Measurements from ENCODE around the gene CRYBG1. TPM values are rescaled to one million over a fixed set of nuclear protein-coding genes. Genes with fewer than 3 reads are reported as not detected.

CRYBG1 gene
- total and polyA plus RNA-seq, 2 donors (not counting 3 experiments of a cell fraction or from before 2014, with no cell fraction given), result 4.1 to 30.1 TPM

DNA sequence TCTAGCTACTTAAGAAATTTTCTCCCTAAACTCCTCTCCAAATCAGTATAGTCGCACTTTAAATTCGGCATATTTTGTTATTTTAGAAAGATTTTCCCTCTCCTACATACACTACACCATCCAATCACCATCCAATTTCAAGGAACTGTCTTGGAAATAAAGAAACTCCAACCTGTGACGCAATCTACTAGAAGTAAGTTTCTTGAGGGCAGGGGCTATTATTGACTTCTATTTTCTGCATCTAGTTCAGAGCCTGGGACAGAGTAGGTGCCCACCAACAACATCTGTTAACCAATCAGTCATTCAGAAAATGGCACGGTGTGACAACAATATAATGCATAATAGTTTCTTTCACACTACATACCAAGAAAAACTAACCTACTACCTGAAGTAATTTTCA, 38.6 kb upstream of the CRYBG1 start:
- no peak overlapping the region for H3K9ac ChIP-seq (replicated peaks; ENCODE audit: extremely low read depth, insufficient read depth, low read length)
- no peak overlapping the region for H3K4me3 ChIP-seq (replicated peaks in 1 of 3; ENCODE audit: insufficient read depth in 1 of 3, low read depth in 1 of 3, low read length in 3 of 3)
- BruUV-seq (replicated peaks), result no TSS peak
- CTCF ChIA-PET, result no interaction called here
- intact Hi-C loops (cut with micrococcal nuclease), result no loop called here
- no peaks in the 10 kb centered on the region for H3K9me3 ChIP-seq (replicated peaks; ENCODE audit: control insufficient read depth, insufficient read depth, low read length)
- POLR2A ChIA-PET, result no interaction called here
- no peak overlapping the region for H2AFZ ChIP-seq (ENCODE audit: low read depth, low read length)
- H3K4me2 ChIP-seq (ENCODE audit: insufficient read depth, low read length), result no peak overlapping the region
- DNase-seq (ENCODE audit: low read depth, low spot score) (no peak), FAIRE-seq (no peak)
- H3K36me3 ChIP-seq (ENCODE audit: control insufficient read depth in 2 of 2, extremely low read depth in 1 of 2, insufficient read depth in 2 of 2, low read length in 2 of 2), result no peaks in the 10 kb centered on the region
- TF ChIP-seq GATA2 (IDR thresholded peaks at IDR 0.05; ENCODE audit: insufficient read depth, insufficient read length, low read depth, low read length), result no peak
- H4K20me1 ChIP-seq (replicated peaks; ENCODE audit: control insufficient read depth, extremely low read depth, insufficient read depth, low read length), result no peaks in the 10 kb centered on the region
- dilution Hi-C loops (cut with MboI; ENCODE audit: extremely low pct_ligation_motif_present, low sequenced_read_pairs), result no loop called here
- H3K79me2 ChIP-seq (ENCODE audit: control insufficient read depth, insufficient read depth, low read length), result peaks cover 81% of the 10 kb centered on the region
- H3K27me3 ChIP-seq (ENCODE audit: control insufficient read depth in 2 of 2, insufficient read depth in 2 of 2, low read length in 2 of 2), result no peaks in the 10 kb centered on the region
- H3K27ac ChIP-seq (ENCODE audit: insufficient read depth, low read depth, low read length), result no peak overlapping the region
- no peaks in the 10 kb centered on the region for H3K9me1 ChIP-seq (replicated peaks; ENCODE audit: control insufficient read depth, extremely low read depth, insufficient read depth, low read length)
- H3K4me1 ChIP-seq (ENCODE audit: control insufficient read depth, extremely low read depth, insufficient read depth, low read length), result peaks cover 6% of the 10 kb centered on the region

DNA sequence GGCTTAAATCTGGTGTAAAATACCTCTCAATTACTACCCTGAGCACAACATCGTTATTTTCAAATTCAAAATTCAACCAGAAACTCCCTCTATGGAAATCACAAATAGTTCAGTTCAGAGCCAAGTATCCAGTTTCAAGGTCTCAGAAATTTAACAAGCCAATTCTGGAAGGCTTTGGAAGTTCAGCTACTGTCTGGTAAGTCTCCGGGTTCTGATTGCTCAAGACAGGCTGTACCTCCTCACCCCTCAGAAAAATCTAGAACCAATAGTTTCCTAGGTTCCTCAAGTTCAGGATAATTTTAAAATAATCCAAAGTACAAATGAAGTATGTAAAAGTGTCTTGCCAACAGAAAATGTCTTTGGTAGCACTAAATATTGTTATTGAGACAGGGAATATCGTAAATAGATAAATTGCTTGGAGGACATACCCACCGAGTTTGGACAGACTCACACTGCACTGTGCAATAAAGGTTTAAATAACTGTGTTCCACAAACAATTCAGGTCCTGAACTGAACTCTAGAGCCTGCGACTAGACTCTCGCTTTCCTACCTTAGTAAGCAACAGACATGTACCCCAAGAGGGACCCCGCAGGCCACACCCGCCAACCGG, 35.7 kb upstream of the CRYBG1 start:
- DNase-seq (ENCODE audit: low read depth, low spot score) (no peak), FAIRE-seq (peak; percentile 54)
- Histone ChIP-seq H3K79me2 (ENCODE audit: control insufficient read depth, insufficient read depth, low read length) (peaks cover 53% of the 10 kb centered on the region), H3K4me3 (replicated peaks in 1 of 3; ENCODE audit: insufficient read depth in 1 of 3, low read depth in 1 of 3, low read length in 3 of 3) (peak overlapping the region; percentile 81 to 93 (median 84)), H3K27me3 (ENCODE audit: control insufficient read depth in 2 of 2, insufficient read depth in 2 of 2, low read length in 2 of 2) (peaks cover under 1 to 7% of the 10 kb centered on the region in 2 experiments), H3K4me2 (ENCODE audit: insufficient read depth, low read length) (peak overlapping the region; percentile 85), H3K27ac (ENCODE audit: insufficient read depth, low read depth, low read length) (peak overlapping the region; percentile 77), H2AFZ (ENCODE audit: low read depth, low read length) (peak overlapping the region; percentile 92), H3K9me3 (replicated peaks; ENCODE audit: control insufficient read depth, insufficient read depth, low read length) (no peaks in the 10 kb centered on the region), H3K9me1 (replicated peaks; ENCODE audit: control insufficient read depth, extremely low read depth, insufficient read depth, low read length) (no peaks in the 10 kb centered on the region), H3K36me3 (ENCODE audit: control insufficient read depth in 2 of 2, extremely low read depth in 1 of 2, insufficient read depth in 2 of 2, low read length in 2 of 2) (no peaks in the 10 kb centered on the region), H3K4me1 (ENCODE audit: control insufficient read depth, extremely low read depth, insufficient read depth, low read length) (peaks cover 6% of the 10 kb centered on the region), H4K20me1 (replicated peaks; ENCODE audit: control insufficient read depth, extremely low read depth, insufficient read depth, low read length) (no peaks in the 10 kb centered on the region), H3K9ac (replicated peaks; ENCODE audit: extremely low read depth, insufficient read depth, low read length) (peak overlapping the region; percentile 88)
- no peak for TF ChIP-seq MYC (IDR thresholded peaks at IDR 0.05; ENCODE audit: low read depth, low read length)
- TF ChIP-seq, protein P1, sequence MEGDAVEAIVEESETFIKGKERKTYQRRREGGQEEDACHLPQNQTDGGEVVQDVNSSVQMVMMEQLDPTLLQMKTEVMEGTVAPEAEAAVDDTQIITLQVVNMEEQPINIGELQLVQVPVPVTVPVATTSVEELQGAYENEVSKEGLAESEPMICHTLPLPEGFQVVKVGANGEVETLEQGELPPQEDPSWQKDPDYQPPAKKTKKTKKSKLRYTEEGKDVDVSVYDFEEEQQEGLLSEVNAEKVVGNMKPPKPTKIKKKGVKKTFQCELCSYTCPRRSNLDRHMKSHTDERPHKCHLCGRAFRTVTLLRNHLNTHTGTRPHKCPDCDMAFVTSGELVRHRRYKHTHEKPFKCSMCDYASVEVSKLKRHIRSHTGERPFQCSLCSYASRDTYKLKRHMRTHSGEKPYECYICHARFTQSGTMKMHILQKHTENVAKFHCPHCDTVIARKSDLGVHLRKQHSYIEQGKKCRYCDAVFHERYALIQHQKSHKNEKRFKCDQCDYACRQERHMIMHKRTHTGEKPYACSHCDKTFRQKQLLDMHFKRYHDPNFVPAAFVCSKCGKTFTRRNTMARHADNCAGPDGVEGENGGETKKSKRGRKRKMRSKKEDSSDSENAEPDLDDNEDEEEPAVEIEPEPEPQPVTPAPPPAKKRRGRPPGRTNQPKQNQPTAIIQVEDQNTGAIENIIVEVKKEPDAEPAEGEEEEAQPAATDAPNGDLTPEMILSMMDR (IDR thresholded peaks at IDR 0.05; ENCODE audit: extremely low read depth in 1 of 2, insufficient read depth in 1 of 2, low read depth in 1 of 2, low read length in 2 of 2), result no peak
- BruUV-seq (replicated peaks), result TSS peak; percentile 72
- ChIA-PET POLR2A (interaction anchor here (1.2 kb wide), 1 partner anchor 188 kb away, joined by 3 read pairs; no protein-coding TSS in a partner anchor), CTCF (interaction anchor here (0.9 to 1.4 kb wide), 4 partner anchors 11 to 894 kb away, joined by 3 to 19 read pairs (median 5); no protein-coding TSS in a partner anchor)
- intact Hi-C loops (cut with micrococcal nuclease), result loop anchor here (1.0 to 2.0 kb wide), 2 partner anchors 15 to 222 kb away; no protein-coding TSS in a partner anchor
- dilution Hi-C loops (cut with MboI; ENCODE audit: extremely low pct_ligation_motif_present, low sequenced_read_pairs), result no loop called here
